Measurements from ENCODE around the gene PCMTD2.

PCMTD2 gene

GRCh38 chr20:64255361-64256281 lies at the start of gene PCMTD2:
Gene PCMTD2 (plus strand): TSS chr20:64255748. CDS start chr20:64259966, 4,218 bp downstream.
- peak; percentile 83 for DNase-seq

- no peak for DNase-seq
These were observed 48.9 kb upstream of the PCMTD2 start for GRCh38 chr20:64206614-64207013.

GRCh38 chr20:64207641-64208590 lies 47.6 kb upstream of the PCMTD2 start:
- DNase-seq: no peak

- DNase-seq: no peak
These were observed 46.4 kb upstream of the PCMTD2 start for GRCh38 chr20:64209148-64209547.

- no peak for DNase-seq
These were observed 44.7 kb upstream of the PCMTD2 start for GRCh38 chr20:64210656-64211369.

- DNase-seq: no peak
These were observed 43.5 kb upstream of the PCMTD2 start for GRCh38 chr20:64211874-64212658.

GRCh38 chr20:64212755-64213154 lies 42.8 kb upstream of the PCMTD2 start:
- DNase-seq: no peak

GRCh38 chr20:64214113-64214512 lies 41.4 kb upstream of the PCMTD2 start:
- DNase-seq: no peak

GRCh38 chr20:64214952-64215351 lies 40.6 kb upstream of the PCMTD2 start:
- no peak for DNase-seq

- DNase-seq: no peak
These were observed 39.5 kb upstream of the PCMTD2 start for GRCh38 chr20:64216036-64216435.

GRCh38 chr20:64216910-64217309 lies 38.6 kb upstream of the PCMTD2 start:
- no peak for DNase-seq

- DNase-seq: no peak
These were observed 37.9 kb upstream of the PCMTD2 start for GRCh38 chr20:64217539-64218221.

- no peak for DNase-seq
These were observed 36.3 kb upstream of the PCMTD2 start for GRCh38 chr20:64219202-64219601.

- DNase-seq: no peak
These were observed 35.8 kb upstream of the PCMTD2 start for GRCh38 chr20:64219730-64220129.

GRCh38 chr20:64220420-64220819 lies 35.1 kb upstream of the PCMTD2 start:
- no peak for DNase-seq

- no peak for DNase-seq
These were observed 34.5 kb upstream of the PCMTD2 start for GRCh38 chr20:64220891-64221527.

GRCh38 chr20:64222291-64222735 lies 33.2 kb upstream of the PCMTD2 start:
- DNase-seq: no peak

GRCh38 chr20:64222851-64223525 lies 32.6 kb upstream of the PCMTD2 start:
- DNase-seq: no peak

- DNase-seq: peak; percentile 67
These were observed 32.0 kb upstream of the PCMTD2 start for GRCh38 chr20:64223526-64224067.

Measured in NCI-H2227 treated with DMSO at 0.1 percent for 48 hours (cell line).